Skin epidermis (tissue), 12 donors: Measurements from ENCODE around the gene MATK.
A peak's percentile ranks its signal among the peaks of the same experiment; 100 is the strongest.
"Not testable (repeated sequence)": the region's sequence is repeated elsewhere in the genome, so short reads cannot be mapped to it uniquely, and the experiment has no call there.

Experiments
- H3K27ac ChIP-seq, 21 experiments: fragments of 200-600 bp; sonication (generic) in 11 of 21; one replicate each; pipeline ENCODE4 v1.5.0; 2020; ENCODE audit warnings: mild to moderate bottlenecking in 3 of 21, inconsistent platforms in 2 of 21, moderate library complexity in 2 of 21
- H3K4me3 ChIP-seq, 7 experiments: fragments of 200-600 bp; sonication (generic) in 2 of 7; one replicate each; pipeline ENCODE4 v1.5.0; 2020; ENCODE audit warnings: inconsistent platforms in 2 of 7, mild to moderate bottlenecking in 2 of 7, moderate library complexity in 1 of 7

The MATK gene

GRCh38 chr19:3817761-3818160 is 31.6 kb upstream of the MATK start:
- Histone ChIP-seq H3K4me3 (no peak overlapping the region), H3K27ac (no peak overlapping the region)

- no peak overlapping the region for H3K4me3 ChIP-seq
- no peak overlapping the region for H3K27ac ChIP-seq
Observed at GRCh38 chr19:3816566-3817218, 30.5 kb upstream of the MATK start.

GRCh38 chr19:3816148-3816547 is 30.0 kb upstream of the MATK start:
- not testable (repeated sequence) for H3K4me3 ChIP-seq, H3K27ac ChIP-seq

GRCh38 chr19:3814648-3815047 is 28.5 kb upstream of the MATK start:
- no peak overlapping the region for H3K4me3 ChIP-seq
- peak overlapping the region in 4 of 21 experiments; percentile 4 to 44 (median 32) for H3K27ac ChIP-seq

- Histone ChIP-seq H3K4me3 (no peak overlapping the region), H3K27ac (peak overlapping the region in 14 of 21 experiments; percentile 4 to 80 (median 34))
Observed at GRCh38 chr19:3813473-3814392, 27.6 kb upstream of the MATK start.

GRCh38 chr19:3810708-3811355 is 24.7 kb upstream of the MATK start:
- Histone ChIP-seq H3K4me3 (no peak overlapping the region), H3K27ac (peak overlapping the region in 5 of 21 experiments; percentile 9 to 50 (median 23))

GRCh38 chr19:3809881-3810707 is 23.9 kb upstream of the MATK start:
- Histone ChIP-seq H3K4me3 (no peak overlapping the region), H3K27ac (peak overlapping the region in 4 of 21 experiments; percentile 9 to 50 (median 36))

DNA sequence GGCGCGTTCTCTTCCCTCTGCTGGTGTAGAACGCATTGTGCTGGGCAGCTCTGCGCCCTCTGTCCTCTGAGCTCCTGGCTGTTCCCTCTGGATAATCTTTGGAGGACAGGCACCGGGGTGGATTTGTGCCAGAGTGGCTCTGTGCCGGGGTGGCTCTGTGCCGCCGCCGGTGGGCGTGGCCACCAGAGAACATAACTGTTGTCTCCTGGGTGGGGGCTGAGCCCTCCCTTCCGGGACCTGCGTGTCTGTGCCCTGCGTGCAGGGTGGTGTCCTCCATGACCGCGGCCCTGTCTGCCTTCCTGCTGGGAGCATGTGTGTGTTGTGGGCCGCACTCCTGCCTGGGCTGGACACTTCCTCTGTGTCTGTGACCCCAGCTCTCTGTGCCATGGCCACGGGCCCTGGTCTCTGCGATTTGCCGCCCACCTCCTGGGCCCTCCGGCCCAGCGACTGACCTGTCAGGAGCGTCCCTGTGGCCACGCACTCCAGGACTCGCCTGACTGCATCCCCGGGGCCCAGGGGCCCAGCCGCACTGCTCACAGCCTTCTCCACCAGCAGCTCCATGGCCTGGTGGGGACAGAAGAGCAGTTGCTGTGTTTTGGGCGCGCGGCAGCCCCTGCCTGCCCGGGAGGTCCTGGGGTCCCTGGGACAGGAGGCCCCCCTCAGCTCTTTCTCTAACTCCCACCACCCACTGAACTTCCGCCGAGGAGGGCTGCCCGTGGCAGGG is 22.4 kb upstream of the MATK start:
- H3K4me3 ChIP-seq = no peak overlapping the region
- H3K27ac ChIP-seq = no peak overlapping the region

DNA sequence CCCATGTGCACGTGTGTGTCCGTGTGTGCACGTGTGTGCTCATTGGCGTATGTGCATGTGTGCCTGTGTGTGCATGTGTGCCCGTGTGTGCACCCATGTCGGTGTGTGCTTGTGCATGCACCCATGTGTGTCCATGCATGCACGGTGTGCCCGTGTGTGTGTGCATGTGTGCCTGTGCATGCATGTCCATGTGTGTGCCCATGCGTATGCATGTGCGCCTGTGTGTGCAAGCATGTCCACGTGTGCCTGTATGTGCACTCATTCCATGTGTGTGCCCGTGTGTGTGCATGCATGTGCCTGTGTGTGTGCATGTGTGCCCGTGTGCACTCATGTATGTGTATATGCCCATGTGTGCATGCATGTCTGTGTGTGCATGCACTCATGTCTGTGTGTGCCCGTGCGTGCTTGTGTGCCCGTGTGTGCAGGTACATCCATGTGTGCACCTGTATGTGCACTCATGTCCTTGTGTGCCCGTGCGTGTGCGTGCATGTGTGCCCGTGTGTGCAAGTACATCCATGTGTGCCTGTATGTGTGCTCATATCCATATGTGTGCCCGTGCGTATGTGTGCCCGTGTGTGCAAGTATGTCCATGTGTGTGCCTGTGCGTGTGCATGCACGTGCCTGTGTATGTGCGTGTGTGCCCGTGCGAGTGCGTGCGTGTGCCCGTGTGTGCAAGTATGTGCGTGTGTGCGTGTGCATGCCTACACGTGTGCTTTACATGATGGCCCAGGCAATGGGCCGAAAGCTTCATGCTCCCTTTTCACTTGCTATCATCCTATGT is 21.6 kb upstream of the MATK start:
- Histone ChIP-seq H3K4me3 (no peak overlapping the region), H3K27ac (no peak overlapping the region)

DNA sequence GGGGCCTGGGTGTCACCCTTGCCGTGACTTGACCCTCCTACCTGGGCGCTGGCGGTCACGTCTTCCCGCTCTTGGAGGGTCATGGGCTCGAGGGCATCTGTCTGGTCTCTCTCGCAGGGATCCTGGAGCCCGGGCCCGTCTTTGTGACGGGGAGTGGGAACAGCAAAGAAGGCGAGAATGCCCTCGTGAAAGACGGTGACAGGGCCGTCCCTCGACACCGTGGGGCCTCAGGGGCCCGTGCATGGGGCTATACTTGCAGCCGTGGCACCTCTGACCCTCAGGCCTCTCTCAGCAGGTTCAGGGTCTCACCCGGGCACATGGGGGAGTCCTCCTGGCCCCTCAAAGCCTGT is 20.9 kb upstream of the MATK start:
- Histone ChIP-seq H3K4me3 (no peak overlapping the region), H3K27ac (peak overlapping the region in 1 of 21 experiments; percentile 19)

- Histone ChIP-seq H3K27ac (no peak overlapping the region), H3K4me3 (no peak overlapping the region)
Observed at GRCh38 chr19:3805859-3806258, 19.7 kb upstream of the MATK start.

GRCh38 chr19:3804429-3804828 is 18.2 kb upstream of the MATK start:
- no peak overlapping the region for H3K27ac ChIP-seq
- no peak overlapping the region for H3K4me3 ChIP-seq

DNA sequence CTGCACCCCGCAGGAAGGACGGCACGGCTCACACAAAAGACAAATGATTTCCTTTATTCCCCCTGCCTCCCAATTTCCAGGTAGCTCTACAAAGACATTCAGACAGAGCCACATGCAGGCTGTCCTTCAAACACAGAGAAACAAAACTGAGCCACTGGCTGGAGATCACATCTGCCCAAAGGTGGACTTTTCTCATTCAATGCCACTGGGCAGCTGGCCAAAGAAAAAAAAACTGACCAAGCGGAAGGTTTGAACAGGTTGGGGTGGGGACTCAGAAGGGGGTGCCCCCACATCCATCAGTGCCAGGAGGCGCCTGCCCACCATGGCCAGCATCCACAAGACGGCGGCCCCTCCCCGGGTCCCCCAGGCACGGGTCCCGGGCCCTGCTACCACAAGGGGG is 17.8 kb upstream of the MATK start:
- no peak overlapping the region for H3K4me3 ChIP-seq
- no peak overlapping the region for H3K27ac ChIP-seq

GRCh38 chr19:3803114-3803888 is 17.1 kb upstream of the MATK start:
- H3K27ac ChIP-seq = no peak overlapping the region
- H3K4me3 ChIP-seq = no peak overlapping the region

DNA sequence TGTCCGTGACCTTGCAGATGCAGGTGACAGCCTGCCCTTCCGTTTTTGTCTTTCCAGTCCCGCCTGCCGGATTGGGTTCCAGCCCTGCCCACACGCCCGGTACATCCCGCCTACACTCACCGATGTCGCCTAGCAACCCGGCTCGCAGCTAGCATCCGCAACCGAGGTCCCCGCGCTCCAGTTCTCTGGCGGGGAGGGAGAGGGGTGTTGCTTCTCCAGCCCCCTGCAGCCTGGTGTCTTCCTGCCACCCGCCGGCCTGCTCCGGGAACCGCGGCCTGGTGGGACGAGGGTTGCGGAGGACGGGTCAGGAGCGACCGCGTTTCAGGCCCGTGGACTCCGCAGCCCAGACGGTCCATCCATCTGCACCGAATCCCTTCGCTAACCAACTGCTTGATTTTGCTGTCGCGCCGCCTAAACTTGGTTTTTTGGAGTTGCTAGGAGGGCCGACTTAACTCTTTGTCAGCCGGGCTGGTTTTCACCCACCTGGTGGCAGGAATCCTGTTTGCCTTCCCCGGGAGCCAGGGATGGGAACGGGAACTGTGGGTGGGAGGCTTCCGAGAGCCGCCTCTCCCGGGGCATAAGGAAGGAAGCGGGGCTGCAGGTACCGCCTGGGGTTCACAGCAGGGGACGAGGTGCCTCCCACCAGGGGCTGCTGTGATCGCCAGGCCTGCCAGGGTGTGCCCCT is 15.4 kb upstream of the MATK start:
- Histone ChIP-seq H3K4me3 (peak overlapping the region in 5 of 7 experiments; percentile 2 to 27 (median 16)), H3K27ac (peak overlapping the region in 3 of 21 experiments; percentile 16 to 38 (median 19))

DNA sequence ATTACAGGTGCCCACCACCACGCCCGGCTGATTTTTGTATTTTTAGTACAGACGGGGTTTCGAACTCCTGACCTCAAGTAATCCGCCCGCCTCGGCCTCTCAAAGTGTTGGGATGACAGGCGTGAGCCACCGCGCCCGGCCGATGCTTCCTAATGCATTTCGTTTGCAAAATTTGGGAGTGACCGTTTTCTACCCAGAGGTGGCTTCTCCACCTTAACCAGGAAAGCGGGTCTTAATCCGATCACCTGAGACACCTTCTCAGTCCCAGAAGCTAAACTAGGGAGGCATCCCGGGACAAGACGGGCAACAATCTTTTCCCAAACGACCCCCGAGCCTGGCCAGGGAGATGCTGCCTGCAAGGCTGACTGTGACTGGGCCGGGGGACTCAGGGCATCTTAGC is 14.8 kb upstream of the MATK start:
- peak overlapping the region in 1 of 21 experiments; percentile 19 for H3K27ac ChIP-seq
- H3K4me3 ChIP-seq = peak overlapping the region in 4 of 7 experiments; percentile 12 to 27 (median 18)

- Histone ChIP-seq H3K27ac (peak overlapping the region in 4 of 21 experiments; percentile 14 to 69 (median 22)), H3K4me3 (no peak overlapping the region)
Observed at GRCh38 chr19:3798137-3798536, 12.0 kb upstream of the MATK start.
